PC-9 (cell line): Measurements from ENCODE around the gene HPCAL1.

Experiments
- EZH2 ChIP-seq: fragments of 200-600 bp; sonication (generic); IDR thresholded peaks from 2 replicates; pipeline ENCODE4 v1.8.0; 2017; ENCODE audit warnings: antibody characterized with exemption, low read depth
- TF ChIP-seq, protein P1 (sequence below): fragments of 200-600 bp; sonication (generic); conservative IDR thresholded peaks from 2 replicates; pipeline ENCODE4 v1.6.1; 2017; ENCODE audit warnings: mixed run types, antibody characterized with exemption, mild to moderate bottlenecking, moderate library complexity

DNA sequence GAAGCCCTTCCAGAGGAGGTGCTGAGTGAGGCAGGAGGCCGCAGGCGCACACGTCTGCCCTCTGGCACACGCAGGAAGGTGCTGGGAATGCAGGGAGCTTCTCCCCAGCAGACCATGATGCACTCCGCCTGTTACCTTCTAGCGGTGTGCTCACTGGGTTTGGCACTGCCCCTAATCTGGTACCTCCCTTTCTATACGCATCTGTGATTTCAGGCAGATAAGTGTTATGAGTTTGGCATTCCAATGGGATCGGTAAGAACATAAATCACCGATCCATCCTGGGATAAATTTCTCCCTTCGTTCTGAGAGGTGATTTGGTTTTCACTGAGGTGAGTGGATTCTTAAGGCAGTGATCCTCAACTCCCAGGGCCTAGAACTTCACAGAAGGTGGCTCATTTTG lies 110.8 kb downstream of the HPCAL1 start:
- TF ChIP-seq, protein P1, sequence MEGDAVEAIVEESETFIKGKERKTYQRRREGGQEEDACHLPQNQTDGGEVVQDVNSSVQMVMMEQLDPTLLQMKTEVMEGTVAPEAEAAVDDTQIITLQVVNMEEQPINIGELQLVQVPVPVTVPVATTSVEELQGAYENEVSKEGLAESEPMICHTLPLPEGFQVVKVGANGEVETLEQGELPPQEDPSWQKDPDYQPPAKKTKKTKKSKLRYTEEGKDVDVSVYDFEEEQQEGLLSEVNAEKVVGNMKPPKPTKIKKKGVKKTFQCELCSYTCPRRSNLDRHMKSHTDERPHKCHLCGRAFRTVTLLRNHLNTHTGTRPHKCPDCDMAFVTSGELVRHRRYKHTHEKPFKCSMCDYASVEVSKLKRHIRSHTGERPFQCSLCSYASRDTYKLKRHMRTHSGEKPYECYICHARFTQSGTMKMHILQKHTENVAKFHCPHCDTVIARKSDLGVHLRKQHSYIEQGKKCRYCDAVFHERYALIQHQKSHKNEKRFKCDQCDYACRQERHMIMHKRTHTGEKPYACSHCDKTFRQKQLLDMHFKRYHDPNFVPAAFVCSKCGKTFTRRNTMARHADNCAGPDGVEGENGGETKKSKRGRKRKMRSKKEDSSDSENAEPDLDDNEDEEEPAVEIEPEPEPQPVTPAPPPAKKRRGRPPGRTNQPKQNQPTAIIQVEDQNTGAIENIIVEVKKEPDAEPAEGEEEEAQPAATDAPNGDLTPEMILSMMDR, result no peak
- no peak for TF ChIP-seq EZH2
